ENCODE results near the gene RAB20. TPM values are rescaled to one million over a fixed set of nuclear protein-coding genes. Genes with fewer than 3 reads are reported as not detected.
"Not testable (repeated sequence)": the region's sequence is repeated elsewhere in the genome, so short reads cannot be mapped to it uniquely, and the experiment has no call there.

Gene RAB20
- polyA plus RNA-seq, 4 donors = 24.2 to 63.0 (median 47.8) TPM

- peaks cover 0 to 63% (median 3%) of the 10 kb centered on the region in 3 donors for H3K36me3 ChIP-seq (ENCODE audit: control insufficient read depth in 3 of 3, insufficient read depth in 2 of 3, low read depth in 1 of 3, low read length in 3 of 3)
- no peaks in the 10 kb centered on the region for H3K27me3 ChIP-seq (ENCODE audit: control insufficient read depth in 3 of 3, insufficient read depth in 3 of 3, low read length in 3 of 3)
- peaks cover 3 to 34% (median 4%) of the 10 kb centered on the region in 3 donors for H3K4me1 ChIP-seq (ENCODE audit: control insufficient read depth in 3 of 3, insufficient read depth in 2 of 3, low read depth in 1 of 3, low read length in 2 of 3)
- 35 to 78% (median 52%) methylated on average over 18 of the region's 18 CpGs for whole genome bisulfite sequencing, 3 donors
- peak in 1 of 2 donors; percentile 66 for DNase-seq
- peak overlapping the region in 1 of 3 donors; percentile 12 for H3K27ac ChIP-seq (ENCODE audit: low read depth in 1 of 3, low read length in 2 of 3)
- H3K4me3 ChIP-seq (ENCODE audit: low read depth in 1 of 3, low read length in 3 of 3) = no peak overlapping the region
- no peak for FAIRE-seq
- H3K9me3 ChIP-seq (ENCODE audit: control insufficient read depth in 2 of 2, insufficient read depth in 1 of 2, low read depth in 1 of 2, low read length in 1 of 2) = peaks cover 0 to 2% of the 10 kb centered on the region in 2 donors
Observed at GRCh38 chr13:110503979-110504499, 57.5 kb downstream of the RAB20 start.

- H3K27ac ChIP-seq (ENCODE audit: low read depth in 1 of 3, low read length in 2 of 3) = no peak overlapping the region
- WGBS, 3 donors = 62 to 83% (median 66%) methylated on average over 20 of the region's 20 CpGs
- peaks cover 0 to 65% (median 3%) of the 10 kb centered on the region in 3 donors for H3K36me3 ChIP-seq (ENCODE audit: control insufficient read depth in 3 of 3, insufficient read depth in 2 of 3, low read depth in 1 of 3, low read length in 3 of 3)
- peaks cover 0 to 2% of the 10 kb centered on the region in 2 donors for H3K9me3 ChIP-seq (ENCODE audit: control insufficient read depth in 2 of 2, insufficient read depth in 1 of 2, low read depth in 1 of 2, low read length in 1 of 2)
- DNase-seq (no peak), FAIRE-seq (no peak)
- peaks cover 3 to 27% (median 4%) of the 10 kb centered on the region in 3 donors for H3K4me1 ChIP-seq (ENCODE audit: control insufficient read depth in 3 of 3, insufficient read depth in 2 of 3, low read depth in 1 of 3, low read length in 2 of 3)
- no peaks in the 10 kb centered on the region for H3K27me3 ChIP-seq (ENCODE audit: control insufficient read depth in 3 of 3, insufficient read depth in 3 of 3, low read length in 3 of 3)
- no peak overlapping the region for H3K4me3 ChIP-seq (ENCODE audit: low read depth in 1 of 3, low read length in 3 of 3)
Observed at GRCh38 chr13:110503037-110503901, 58.3 kb downstream of the RAB20 start.

GRCh38 chr13:110501188-110501587 is 60.3 kb downstream of the RAB20 start:
- peaks cover 0 to 6% (median 3%) of the 10 kb centered on the region in 3 donors for H3K4me1 ChIP-seq (ENCODE audit: control insufficient read depth in 3 of 3, insufficient read depth in 2 of 3, low read depth in 1 of 3, low read length in 2 of 3)
- no peak overlapping the region for H3K4me3 ChIP-seq (ENCODE audit: low read depth in 1 of 3, low read length in 3 of 3)
- peaks cover 0 to 2% of the 10 kb centered on the region in 2 donors for H3K9me3 ChIP-seq (ENCODE audit: control insufficient read depth in 2 of 2, insufficient read depth in 1 of 2, low read depth in 1 of 2, low read length in 1 of 2)
- peaks cover 0 to 72% (median 0%) of the 10 kb centered on the region in 3 donors for H3K36me3 ChIP-seq (ENCODE audit: control insufficient read depth in 3 of 3, insufficient read depth in 2 of 3, low read depth in 1 of 3, low read length in 3 of 3)
- H3K27ac ChIP-seq (ENCODE audit: low read depth in 1 of 3, low read length in 2 of 3) = no peak overlapping the region
- WGBS, 3 donors = 94 to 100% (median 96%) methylated on average over 8 to 9 of the region's 9 CpGs
- FAIRE-seq (no peak), DNase-seq (no peak)
- no peaks in the 10 kb centered on the region for H3K27me3 ChIP-seq (ENCODE audit: control insufficient read depth in 3 of 3, insufficient read depth in 3 of 3, low read length in 3 of 3)

- H3K4me1 ChIP-seq (ENCODE audit: control insufficient read depth in 3 of 3, insufficient read depth in 2 of 3, low read depth in 1 of 3, low read length in 2 of 3) = no peaks in the 10 kb centered on the region
- no peaks in the 10 kb centered on the region for H3K27me3 ChIP-seq (ENCODE audit: control insufficient read depth in 3 of 3, insufficient read depth in 3 of 3, low read length in 3 of 3)
- H3K4me3 ChIP-seq (ENCODE audit: low read depth in 1 of 3, low read length in 3 of 3) = no peak overlapping the region
- H3K36me3 ChIP-seq (ENCODE audit: control insufficient read depth in 3 of 3, insufficient read depth in 2 of 3, low read depth in 1 of 3, low read length in 3 of 3) = peaks cover 0 to 72% (median 0%) of the 10 kb centered on the region in 3 donors
- H3K9me3 ChIP-seq (ENCODE audit: control insufficient read depth in 2 of 2, insufficient read depth in 1 of 2, low read depth in 1 of 2, low read length in 1 of 2) = peaks cover 0 to 2% of the 10 kb centered on the region in 2 donors
- WGBS, 3 donors = 88 to 95% (median 89%) methylated on average over 3 of the region's 3 CpGs
- no peak overlapping the region for H3K27ac ChIP-seq (ENCODE audit: low read depth in 1 of 3, low read length in 2 of 3)
- no peak for DNase-seq
- FAIRE-seq = no peak
Observed at GRCh38 chr13:110500341-110500740, 61.2 kb downstream of the RAB20 start.

- Histone ChIP-seq H3K27ac (ENCODE audit: low read depth in 1 of 3, low read length in 2 of 3) (no peak overlapping the region), H3K9me3 (ENCODE audit: control insufficient read depth in 2 of 2, insufficient read depth in 1 of 2, low read depth in 1 of 2, low read length in 1 of 2) (peaks cover 0 to 2% of the 10 kb centered on the region in 2 donors), H3K4me3 (ENCODE audit: low read depth in 1 of 3, low read length in 3 of 3) (no peak overlapping the region), H3K36me3 (ENCODE audit: control insufficient read depth in 3 of 3, insufficient read depth in 2 of 3, low read depth in 1 of 3, low read length in 3 of 3) (peaks cover 0 to 76% (median 0%) of the 10 kb centered on the region in 3 donors), H3K27me3 (ENCODE audit: control insufficient read depth in 3 of 3, insufficient read depth in 3 of 3, low read length in 3 of 3) (no peaks in the 10 kb centered on the region), H3K4me1 (ENCODE audit: control insufficient read depth in 3 of 3, insufficient read depth in 2 of 3, low read depth in 1 of 3, low read length in 2 of 3) (no peaks in the 10 kb centered on the region)
- FAIRE-seq = no peak
- 83 to 88% (median 84%) methylated on average over 10 of the region's 10 CpGs for WGBS, 3 donors
- DNase-seq = no peak
Observed at GRCh38 chr13:110499621-110500281, 61.8 kb downstream of the RAB20 start.

- DNase-seq (no peak), FAIRE-seq (no peak)
- no peak overlapping the region for H3K27ac ChIP-seq (ENCODE audit: low read depth in 1 of 3, low read length in 2 of 3)
- WGBS, 3 donors = 90 to 94% (median 92%) methylated on average over 10 of the region's 10 CpGs
- H3K4me3 ChIP-seq (ENCODE audit: low read depth in 1 of 3, low read length in 3 of 3) = no peak overlapping the region
- H3K27me3 ChIP-seq (ENCODE audit: control insufficient read depth in 3 of 3, insufficient read depth in 3 of 3, low read length in 3 of 3) = no peaks in the 10 kb centered on the region
- no peaks in the 10 kb centered on the region for H3K4me1 ChIP-seq (ENCODE audit: control insufficient read depth in 3 of 3, insufficient read depth in 2 of 3, low read depth in 1 of 3, low read length in 2 of 3)
- peaks cover 0 to 69% (median 0%) of the 10 kb centered on the region in 3 donors for H3K36me3 ChIP-seq (ENCODE audit: control insufficient read depth in 3 of 3, insufficient read depth in 2 of 3, low read depth in 1 of 3, low read length in 3 of 3)
- peaks cover 0 to 2% of the 10 kb centered on the region in 2 donors for H3K9me3 ChIP-seq (ENCODE audit: control insufficient read depth in 2 of 2, insufficient read depth in 1 of 2, low read depth in 1 of 2, low read length in 1 of 2)
Observed at GRCh38 chr13:110498765-110499164, 62.8 kb downstream of the RAB20 start.

GRCh38 chr13:110498327-110498726 is 63.2 kb downstream of the RAB20 start:
- H3K27me3 ChIP-seq (ENCODE audit: control insufficient read depth in 3 of 3, insufficient read depth in 3 of 3, low read length in 3 of 3) = no peaks in the 10 kb centered on the region
- DNase-seq (no peak), FAIRE-seq (no peak)
- H3K4me1 ChIP-seq (ENCODE audit: control insufficient read depth in 3 of 3, insufficient read depth in 2 of 3, low read depth in 1 of 3, low read length in 2 of 3) = no peaks in the 10 kb centered on the region
- no peak overlapping the region for H3K4me3 ChIP-seq (ENCODE audit: low read depth in 1 of 3, low read length in 3 of 3)
- WGBS, 3 donors = 83 to 89% (median 88%) methylated on average over 5 of the region's 5 CpGs
- H3K9me3 ChIP-seq (ENCODE audit: control insufficient read depth in 2 of 2, insufficient read depth in 1 of 2, low read depth in 1 of 2, low read length in 1 of 2) = peaks cover 0 to 2% of the 10 kb centered on the region in 2 donors
- H3K27ac ChIP-seq (ENCODE audit: low read depth in 1 of 3, low read length in 2 of 3) = no peak overlapping the region
- H3K36me3 ChIP-seq (ENCODE audit: control insufficient read depth in 3 of 3, insufficient read depth in 2 of 3, low read depth in 1 of 3, low read length in 3 of 3) = peaks cover 0 to 69% (median 0%) of the 10 kb centered on the region in 3 donors

- WGBS, 3 donors = 94 to 97% (median 95%) methylated on average over 3 of the region's 3 CpGs
- not testable (repeated sequence) for FAIRE-seq
- peaks cover 0 to 68% (median 0%) of the 10 kb centered on the region in 3 donors for H3K36me3 ChIP-seq (ENCODE audit: control insufficient read depth in 3 of 3, insufficient read depth in 2 of 3, low read depth in 1 of 3, low read length in 3 of 3)
Observed at GRCh38 chr13:110497896-110498295, 63.6 kb downstream of the RAB20 start.

More at GRCh38 chr13:110497896-110498295, 63.6 kb downstream of the RAB20 start:
- H3K27ac ChIP-seq (ENCODE audit: low read depth in 1 of 3, low read length in 2 of 3); H3K27me3 ChIP-seq (ENCODE audit: control insufficient read depth in 3 of 3, insufficient read depth in 3 of 3, low read length in 3 of 3); DNase-seq; H3K4me1 ChIP-seq (ENCODE audit: control insufficient read depth in 3 of 3, insufficient read depth in 2 of 3, low read depth in 1 of 3, low read length in 2 of 3); H3K9me3 ChIP-seq (ENCODE audit: control insufficient read depth in 2 of 2, insufficient read depth in 1 of 2, low read depth in 1 of 2, low read length in 1 of 2); H3K4me3 ChIP-seq (ENCODE audit: low read depth in 1 of 3, low read length in 3 of 3): not testable (repeated sequence)
